ENCODE measurements around the gene CKAP2L. TPM values are rescaled to one million over a fixed set of nuclear protein-coding genes. Genes with fewer than 3 reads are reported as not detected.
A peak's percentile ranks its signal among the peaks of the same experiment; 100 is the strongest.

CKAP2L gene, protein sequence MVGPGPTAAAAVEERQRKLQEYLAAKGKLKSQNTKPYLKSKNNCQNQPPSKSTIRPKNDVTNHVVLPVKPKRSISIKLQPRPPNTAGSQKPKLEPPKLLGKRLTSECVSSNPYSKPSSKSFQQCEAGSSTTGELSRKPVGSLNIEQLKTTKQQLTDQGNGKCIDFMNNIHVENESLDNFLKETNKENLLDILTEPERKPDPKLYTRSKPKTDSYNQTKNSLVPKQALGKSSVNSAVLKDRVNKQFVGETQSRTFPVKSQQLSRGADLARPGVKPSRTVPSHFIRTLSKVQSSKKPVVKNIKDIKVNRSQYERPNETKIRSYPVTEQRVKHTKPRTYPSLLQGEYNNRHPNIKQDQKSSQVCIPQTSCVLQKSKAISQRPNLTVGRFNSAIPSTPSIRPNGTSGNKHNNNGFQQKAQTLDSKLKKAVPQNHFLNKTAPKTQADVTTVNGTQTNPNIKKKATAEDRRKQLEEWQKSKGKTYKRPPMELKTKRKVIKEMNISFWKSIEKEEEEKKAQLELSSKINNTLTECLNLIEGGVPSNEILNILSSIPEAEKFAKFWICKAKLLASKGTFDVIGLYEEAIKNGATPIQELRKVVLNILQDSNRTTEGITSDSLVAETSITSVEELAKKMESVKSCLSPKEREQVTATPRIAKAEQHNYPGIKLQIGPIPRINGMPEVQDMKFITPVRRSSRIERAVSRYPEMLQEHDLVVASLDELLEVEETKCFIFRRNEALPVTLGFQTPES
- polyA plus RNA-seq: under 1 TPM in 2 of 3 donors, not detected in 1; 0.08 to 0.91 TPM

DNA sequence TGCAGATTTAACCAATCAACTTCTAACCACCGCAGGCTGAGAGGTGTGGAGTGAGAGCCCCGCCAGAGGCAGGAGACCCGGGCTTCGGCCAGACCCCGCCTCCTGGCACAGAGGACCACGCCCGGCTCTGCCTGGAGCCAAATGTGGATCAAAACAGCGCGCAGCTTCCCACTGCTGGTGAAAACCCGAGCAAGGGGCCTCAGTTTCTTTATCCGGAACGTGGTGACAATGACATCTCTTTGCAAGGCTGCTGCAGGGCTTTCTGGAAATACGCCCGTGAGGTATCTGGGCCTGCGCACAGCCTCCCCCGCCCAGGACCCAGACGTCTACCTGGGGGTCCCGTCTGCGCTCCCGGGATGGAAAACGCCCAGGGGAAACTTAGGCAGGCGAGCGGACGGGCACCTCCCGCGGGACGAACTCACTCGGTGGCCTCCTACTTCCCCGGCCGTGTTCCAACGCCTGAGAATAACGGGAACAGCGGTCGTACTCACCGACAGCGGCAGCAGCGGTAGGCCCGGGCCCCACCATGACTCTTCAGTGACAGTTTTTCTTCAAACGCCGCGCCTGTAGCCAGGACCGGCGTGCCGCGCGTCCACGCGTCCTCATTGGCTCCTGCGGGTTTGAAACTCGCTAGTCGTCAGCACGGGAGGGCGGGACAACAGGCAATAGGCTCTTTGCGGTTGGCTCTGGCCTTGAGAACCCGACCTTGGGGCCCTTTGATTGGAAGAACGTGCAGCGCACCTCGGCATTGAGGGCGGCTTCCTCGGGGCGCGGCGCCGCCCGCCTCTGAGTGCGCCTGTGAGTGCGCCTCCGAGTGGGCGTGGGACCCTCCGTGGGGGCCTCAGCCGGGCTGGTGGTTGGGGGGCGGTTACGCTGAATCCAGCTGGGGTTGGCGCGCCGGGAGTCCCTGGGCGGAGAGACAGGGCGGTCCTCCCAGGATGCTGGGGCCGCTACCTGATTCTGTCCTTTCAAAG is at the start of gene CKAP2L:
Gene CKAP2L (minus strand): TSS at position 539 of the 974 bp plus-strand sequence. CDS start 11 bp downstream, at position 528.
- peak; percentile 94 to 95 (median 94) for DNase-seq
- Mint-ChIP-seq H3K27ac (peak within 1 kb of the TSS; percentile 77 to 88 (median 84)), H3K4me3 (peak within 1 kb of the TSS; percentile 91 to 97 (median 95)), H3K4me1 (peaks cover 33 to 46% of the 10 kb centered on the region in 2 donors), H3K27me3 (ENCODE audit: low read depth in 3 of 3) (peaks cover 0 to 4% (median 0%) of the 10 kb centered on the region in 3 donors), H3K36me3 (no peaks in the 10 kb centered on the region), H3K9me3 (no peaks in the 10 kb centered on the region)

DNA sequence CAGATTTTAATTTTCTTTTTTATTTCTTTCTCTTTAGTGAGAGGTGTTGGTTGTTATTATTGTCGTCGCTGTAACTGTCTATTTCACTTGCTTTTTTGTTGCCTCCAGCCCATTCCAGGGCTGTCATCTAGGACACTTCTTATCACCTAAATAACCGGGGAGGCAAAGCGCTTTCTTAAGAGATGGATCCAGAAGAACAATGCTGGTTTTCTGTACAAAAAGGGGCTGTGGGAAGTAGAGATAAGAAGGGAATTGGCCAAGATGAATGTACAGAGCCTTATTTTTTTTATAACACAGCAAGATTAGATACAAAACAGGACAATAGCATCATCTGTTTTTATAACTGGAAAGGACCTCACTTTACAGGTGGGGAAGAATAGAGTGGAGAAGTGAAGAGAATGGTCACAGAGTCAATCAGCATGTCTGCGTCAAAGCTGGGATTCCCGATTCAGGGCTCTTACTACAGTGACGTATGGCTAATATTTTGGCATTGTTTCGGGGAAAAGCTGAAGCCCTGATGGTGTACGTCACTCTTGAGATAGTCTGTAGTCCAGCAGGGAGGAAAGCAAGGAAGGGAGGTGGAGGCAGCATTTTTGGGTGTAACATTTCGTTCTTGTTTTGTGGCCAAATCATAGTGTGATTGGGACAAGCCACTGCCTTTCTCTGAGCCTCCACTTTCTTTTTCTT is 49.0 kb upstream of the CKAP2L start:
- Mint-ChIP-seq H3K4me1 (peaks cover 8 to 11% of the 10 kb centered on the region in 2 donors), H3K4me3 (no peak overlapping the region), H3K9me3 (no peaks in the 10 kb centered on the region), H3K27ac (no peak overlapping the region), H3K27me3 (ENCODE audit: low read depth in 3 of 3) (peaks cover 0 to 2% (median 0%) of the 10 kb centered on the region in 3 donors), H3K36me3 (no peaks in the 10 kb centered on the region)
- DNase-seq: no peak

DNA sequence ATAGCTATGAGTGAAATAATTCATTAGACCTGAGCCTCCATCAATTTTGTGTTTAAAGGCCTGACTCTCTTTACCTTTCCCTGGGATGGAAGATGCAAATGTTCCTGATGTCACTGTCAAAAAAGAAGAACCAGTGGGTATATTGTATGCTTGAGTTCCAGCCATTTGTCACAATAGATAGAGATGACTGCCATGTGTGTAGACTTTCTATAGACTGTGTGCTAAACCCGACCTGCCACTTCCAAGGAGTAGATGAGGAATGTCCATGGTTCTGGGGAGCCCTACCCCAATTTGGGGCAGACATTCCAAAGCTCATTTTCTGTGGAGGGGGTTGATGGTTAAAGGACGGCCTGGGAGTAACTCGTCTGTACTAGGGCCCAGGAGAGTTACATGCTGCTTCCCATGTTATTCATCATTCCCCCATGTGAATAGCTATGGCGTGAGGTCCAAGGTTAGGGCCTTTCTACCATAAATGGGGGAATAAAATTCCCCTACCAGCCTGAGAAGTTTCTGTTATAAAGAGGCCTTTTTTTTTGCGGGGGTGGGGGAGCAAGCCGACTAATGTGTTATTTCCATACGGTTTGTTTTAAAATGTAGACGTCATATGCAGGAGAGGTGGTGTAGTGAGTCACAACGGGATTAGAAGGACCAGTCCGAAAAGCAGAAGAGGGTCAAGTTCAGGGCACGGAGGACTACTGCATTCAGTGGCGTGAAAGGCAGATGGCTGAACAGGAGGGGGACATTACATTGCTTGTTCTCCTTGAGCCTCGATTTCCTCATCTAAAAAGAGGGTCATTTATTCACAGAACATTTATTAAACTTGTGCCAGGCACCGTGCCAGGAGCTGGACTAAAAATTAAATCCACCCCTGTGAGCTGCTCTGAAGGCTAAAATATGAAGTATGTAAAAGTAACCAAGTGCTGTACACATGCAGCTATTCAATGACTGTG is 48.2 kb upstream of the CKAP2L start:
- no peak overlapping the region for H3K4me3 Mint-ChIP-seq
- H3K9me3 Mint-ChIP-seq: peaks cover 0 to 2% (median 0%) of the 10 kb centered on the region in 6 donors
- H3K36me3 Mint-ChIP-seq: peaks cover 0 to 2% (median 0%) of the 10 kb centered on the region in 3 donors
- peaks cover 8 to 11% of the 10 kb centered on the region in 2 donors for H3K4me1 Mint-ChIP-seq
- DNase-seq: no peak
- H3K27ac Mint-ChIP-seq: peak overlapping the region in 1 of 6 donors; percentile 26
- peaks cover 0 to 2% (median 0%) of the 10 kb centered on the region in 3 donors for H3K27me3 Mint-ChIP-seq (ENCODE audit: low read depth in 3 of 3)

DNA sequence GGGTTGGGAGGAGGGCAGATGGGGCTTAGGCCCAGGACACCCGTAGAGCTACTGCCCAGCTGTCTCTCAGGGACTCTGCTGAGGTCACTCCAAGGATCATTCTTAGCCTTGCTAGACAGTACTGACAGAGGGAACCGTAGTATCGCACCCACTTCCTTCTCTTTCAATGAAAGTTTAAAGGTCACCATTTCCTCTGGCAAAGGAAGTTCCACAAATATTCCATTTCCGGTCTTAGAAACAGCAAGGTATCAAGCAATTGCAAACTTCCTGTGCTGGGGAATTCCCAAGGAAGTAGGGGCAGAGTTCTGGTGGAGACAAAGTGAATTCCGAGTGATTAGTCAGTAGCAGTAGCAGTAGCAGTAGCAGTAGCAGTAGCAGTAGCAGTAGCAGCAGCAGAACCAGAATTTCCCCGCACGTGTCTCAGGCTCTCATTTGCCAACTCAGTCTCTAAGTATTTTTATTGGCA is 47.5 kb upstream of the CKAP2L start:
- Mint-ChIP-seq H3K27me3 (ENCODE audit: low read depth in 3 of 3) (peaks cover 0 to 2% (median 0%) of the 10 kb centered on the region in 3 donors), H3K9me3 (peaks cover 0 to 6% (median 0%) of the 10 kb centered on the region in 6 donors), H3K4me3 (no peak overlapping the region), H3K27ac (peak overlapping the region in 1 of 6 donors; percentile 56), H3K4me1 (peaks cover 8 to 11% of the 10 kb centered on the region in 2 donors), H3K36me3 (peaks cover 0 to 3% (median 0%) of the 10 kb centered on the region in 3 donors)
- no peak for DNase-seq

DNA sequence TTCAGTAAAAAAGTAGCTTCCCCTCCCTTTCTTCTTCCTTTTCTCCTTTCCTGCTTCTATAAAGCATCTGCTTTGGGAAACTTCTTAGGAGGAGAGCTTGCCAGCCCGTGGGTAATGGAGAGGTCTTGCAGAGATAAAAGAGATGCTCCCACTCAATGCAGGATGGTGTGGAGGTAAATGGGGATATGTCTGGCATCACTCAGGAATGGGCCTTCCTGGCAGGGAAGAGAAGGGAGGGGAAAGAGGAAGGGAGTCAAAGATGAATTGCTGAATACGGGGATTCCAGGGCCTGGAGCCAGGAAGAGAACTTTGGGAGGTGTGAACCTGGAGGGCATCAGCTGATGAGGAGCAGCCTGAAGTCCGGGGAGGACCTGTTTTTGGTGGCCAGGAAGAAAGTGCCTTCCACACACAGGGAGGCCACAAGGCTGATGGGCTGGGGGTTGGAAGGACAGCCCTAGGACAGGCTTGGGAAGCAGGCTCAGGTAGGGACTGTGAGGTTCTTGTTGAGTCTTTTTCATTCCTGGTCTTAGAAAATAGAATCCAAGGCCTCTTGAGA is 46.9 kb upstream of the CKAP2L start:
- Mint-ChIP-seq H3K36me3 (peaks cover 0 to 3% (median 0%) of the 10 kb centered on the region in 3 donors), H3K4me3 (no peak overlapping the region), H3K9me3 (peaks cover 0 to 6% (median 0%) of the 10 kb centered on the region in 6 donors), H3K4me1 (peaks cover 8 to 11% of the 10 kb centered on the region in 2 donors), H3K27ac (peak overlapping the region in 2 of 6 donors; percentile 4 to 19), H3K27me3 (ENCODE audit: low read depth in 3 of 3) (peaks cover 0 to 2% (median 1%) of the 10 kb centered on the region in 3 donors)
- no peak for DNase-seq

DNA sequence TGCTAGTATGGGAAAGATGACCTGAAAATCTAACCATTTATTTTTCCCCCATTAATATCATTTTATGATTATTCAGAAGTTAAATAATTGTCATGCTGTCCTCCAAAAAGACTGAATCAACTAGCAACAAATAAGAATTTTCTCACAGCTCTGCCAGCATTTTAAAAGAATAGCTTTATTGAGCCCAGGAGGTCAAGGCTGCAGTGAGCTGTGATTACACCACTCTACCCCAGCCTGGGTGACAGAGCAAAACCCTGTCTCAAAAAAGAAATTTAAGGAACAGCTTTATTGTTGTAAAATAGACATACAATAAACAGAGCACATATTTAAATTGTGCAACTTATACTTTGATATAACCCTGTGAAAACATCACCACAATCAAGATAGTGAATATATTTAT is 44.7 kb upstream of the CKAP2L start:
- Mint-ChIP-seq H3K9me3 (peaks cover 0 to 6% (median 0%) of the 10 kb centered on the region in 6 donors), H3K27ac (no peak overlapping the region), H3K4me3 (no peak overlapping the region), H3K27me3 (ENCODE audit: low read depth in 3 of 3) (peaks cover 0 to 4% (median 2%) of the 10 kb centered on the region in 3 donors), H3K4me1 (peaks cover 8 to 11% of the 10 kb centered on the region in 2 donors), H3K36me3 (peaks cover 0 to 3% (median 0%) of the 10 kb centered on the region in 3 donors)
- no peak for DNase-seq

DNA sequence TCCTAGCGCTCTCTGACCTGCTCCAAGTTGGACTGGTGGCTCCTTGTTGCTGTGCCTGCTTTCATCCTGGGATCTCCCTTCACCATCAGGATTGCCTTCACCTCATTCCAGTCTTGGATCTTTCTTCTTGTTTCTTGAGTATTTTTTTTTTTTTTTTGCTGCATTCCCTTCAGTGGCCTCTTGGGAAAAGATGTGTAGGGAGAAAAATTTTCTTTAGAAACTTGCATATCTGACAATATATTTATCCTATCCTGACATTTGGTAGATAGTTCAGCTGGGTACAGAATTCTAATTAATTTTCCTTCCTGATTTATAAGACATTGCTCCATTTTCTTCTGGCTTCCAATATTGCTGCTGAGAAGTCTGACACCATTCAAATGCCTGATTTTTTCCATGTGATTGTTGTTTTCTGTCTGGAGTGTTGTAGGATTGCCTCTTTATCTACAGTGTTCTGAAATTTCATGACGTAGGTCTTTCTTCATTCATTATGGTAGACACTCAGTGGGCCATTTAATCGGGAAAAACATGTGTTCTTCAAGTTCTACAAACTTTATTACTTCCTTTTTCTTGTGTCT is 42.9 kb upstream of the CKAP2L start:
- DNase-seq: no peak
- Mint-ChIP-seq H3K36me3 (peaks cover 0 to 3% (median 0%) of the 10 kb centered on the region in 3 donors), H3K4me3 (no peak overlapping the region), H3K4me1 (peaks cover 7 to 11% of the 10 kb centered on the region in 2 donors), H3K9me3 (peaks cover 0 to 6% (median 0%) of the 10 kb centered on the region in 6 donors), H3K27ac (no peak overlapping the region), H3K27me3 (ENCODE audit: low read depth in 3 of 3) (peaks cover 0 to 4% (median 2%) of the 10 kb centered on the region in 3 donors)

DNA sequence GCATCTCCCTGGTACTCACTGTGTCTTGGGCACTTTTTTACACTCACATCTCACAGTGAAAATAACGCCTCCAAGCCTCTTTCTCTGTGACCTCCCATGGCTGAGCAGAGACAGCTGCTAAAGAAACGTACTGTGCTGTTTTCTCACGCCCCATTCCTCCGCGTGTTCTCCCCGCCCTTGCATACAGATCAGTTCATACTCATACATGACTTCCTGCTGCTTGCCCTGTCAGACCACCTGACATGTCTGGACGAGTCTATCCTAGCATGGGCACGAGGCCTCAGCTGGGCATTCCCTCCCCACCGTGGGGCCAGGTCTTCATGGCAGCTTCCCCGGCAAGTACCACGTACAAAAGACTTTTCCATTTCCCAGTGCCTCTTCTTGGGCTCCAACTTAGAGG is 41.1 kb upstream of the CKAP2L start:
- H3K36me3 Mint-ChIP-seq: peaks cover 0 to 3% (median 1%) of the 10 kb centered on the region in 3 donors
- H3K9me3 Mint-ChIP-seq: peaks cover 0 to 6% (median 0%) of the 10 kb centered on the region in 6 donors
- no peak overlapping the region for H3K4me3 Mint-ChIP-seq
- peaks cover 0 to 4% (median 2%) of the 10 kb centered on the region in 3 donors for H3K27me3 Mint-ChIP-seq (ENCODE audit: low read depth in 3 of 3)
- no peaks in the 10 kb centered on the region for H3K4me1 Mint-ChIP-seq
- DNase-seq: no peak
- H3K27ac Mint-ChIP-seq: no peak overlapping the region

DNA sequence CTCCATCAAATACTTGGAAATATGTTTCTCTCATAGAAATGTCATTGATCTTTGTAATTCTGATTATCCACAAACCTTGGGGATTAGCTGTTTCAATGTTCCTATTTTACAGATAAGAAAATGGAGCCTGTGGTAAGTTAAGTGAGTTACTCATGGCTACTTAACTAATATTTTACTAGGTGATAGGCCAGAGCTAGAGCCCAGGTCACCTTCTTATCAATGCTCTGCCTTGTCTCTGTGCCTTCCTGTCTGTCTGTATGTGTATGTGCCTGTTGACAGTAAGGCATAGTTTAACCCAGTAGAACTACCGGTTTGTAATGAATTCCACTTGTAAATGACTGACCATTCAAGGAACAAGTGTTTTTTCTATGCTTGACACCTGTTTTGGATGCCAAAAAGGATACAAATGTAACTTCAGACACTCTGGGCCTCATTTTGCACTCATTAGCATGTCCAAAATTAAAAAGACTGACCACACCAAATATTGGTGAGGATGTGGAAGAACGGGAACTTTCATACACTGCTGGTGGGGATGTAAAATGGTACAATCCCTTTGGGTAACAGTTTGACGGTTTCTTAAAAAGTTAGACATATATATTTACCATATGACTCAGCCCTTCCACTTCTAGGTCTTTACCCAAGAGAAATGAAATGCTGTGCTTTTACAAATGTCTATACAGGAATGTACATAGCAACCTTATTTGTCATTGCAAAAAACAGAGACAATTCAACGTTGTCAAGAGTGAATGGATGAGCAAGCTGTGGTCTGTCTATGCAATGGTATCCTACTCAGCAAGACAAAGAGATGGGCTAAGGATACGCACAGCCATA is 39.5 kb upstream of the CKAP2L start:
- Mint-ChIP-seq H3K4me3 (no peak overlapping the region), H3K36me3 (peaks cover 0 to 3% (median 3%) of the 10 kb centered on the region in 3 donors), H3K27ac (no peak overlapping the region), H3K4me1 (peaks cover 0 to 7% of the 10 kb centered on the region in 2 donors), H3K27me3 (ENCODE audit: low read depth in 3 of 3) (peaks cover 0 to 4% (median 0%) of the 10 kb centered on the region in 3 donors), H3K9me3 (peaks cover 0 to 6% (median 0%) of the 10 kb centered on the region in 6 donors)
- DNase-seq: no peak

DNA sequence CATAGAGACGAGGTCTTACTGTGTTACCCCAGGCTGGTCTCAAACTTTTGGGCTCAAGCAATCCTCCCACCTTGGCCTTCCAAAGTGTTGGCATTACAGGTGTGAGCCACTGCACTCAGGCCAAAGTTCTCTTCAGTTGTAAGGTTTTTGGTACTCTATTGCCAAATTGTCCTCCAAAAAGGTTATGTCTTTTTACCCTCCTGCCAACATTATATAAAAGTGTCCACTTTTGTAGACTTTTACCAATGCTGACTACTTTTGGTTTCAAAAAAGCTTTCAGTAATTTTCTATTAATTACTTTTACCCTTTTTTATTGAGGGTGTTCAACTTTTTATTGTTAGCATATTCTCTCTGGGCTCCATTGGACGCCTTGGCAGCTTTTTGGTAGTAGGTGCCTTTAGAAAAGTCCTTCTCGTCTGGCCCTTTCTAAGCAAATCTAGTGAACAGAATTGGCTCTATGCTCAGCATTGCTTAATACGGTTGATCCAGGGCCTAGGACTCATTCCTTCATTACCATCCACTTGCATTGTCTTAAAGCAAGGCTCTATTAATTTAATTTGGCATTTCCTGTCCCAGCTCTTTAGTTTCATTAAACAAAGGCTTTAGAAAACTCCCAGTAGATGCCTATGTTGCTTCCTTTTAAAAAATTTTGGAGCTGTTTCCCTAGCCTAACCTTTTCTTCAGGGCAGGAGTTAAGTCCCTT is 36.6 kb upstream of the CKAP2L start:
- H3K27me3 Mint-ChIP-seq (ENCODE audit: low read depth in 3 of 3): peaks cover 0 to 3% (median 0%) of the 10 kb centered on the region in 3 donors
- H3K4me3 Mint-ChIP-seq: no peak overlapping the region
- H3K36me3 Mint-ChIP-seq: peaks cover 0 to 4% (median 3%) of the 10 kb centered on the region in 3 donors
- peaks cover 0 to 7% of the 10 kb centered on the region in 2 donors for H3K4me1 Mint-ChIP-seq
- DNase-seq: no peak
- H3K9me3 Mint-ChIP-seq: peaks cover 0 to 4% (median 0%) of the 10 kb centered on the region in 6 donors
- H3K27ac Mint-ChIP-seq: no peak overlapping the region
